SU-DHL-6 (cell line): ENCODE measurements around the gene PRX.

Source experiments
- CTCF ChIP-seq: fragments of 200-600 bp; sonication (generic); IDR thresholded peaks from one replicate; pipeline ENCODE4 v1.5.1; 2017; ENCODE audit warnings: antibody characterized with exemption, mild to moderate bottlenecking, low read length, moderate library complexity; ENCODE audit not compliant: insufficient read depth, poor library complexity, severe bottlenecking
- EZH2phosphoT487 ChIP-seq: fragments of 200-600 bp; sonication (generic), shearing (Covaris generic); conservative IDR thresholded peaks from 2 replicates; pipeline ENCODE4 v1.6.1; 2018; ENCODE audit warnings: mild to moderate bottlenecking, antibody characterized with exemption, low read length, moderate library complexity, mixed read lengths

DNA sequence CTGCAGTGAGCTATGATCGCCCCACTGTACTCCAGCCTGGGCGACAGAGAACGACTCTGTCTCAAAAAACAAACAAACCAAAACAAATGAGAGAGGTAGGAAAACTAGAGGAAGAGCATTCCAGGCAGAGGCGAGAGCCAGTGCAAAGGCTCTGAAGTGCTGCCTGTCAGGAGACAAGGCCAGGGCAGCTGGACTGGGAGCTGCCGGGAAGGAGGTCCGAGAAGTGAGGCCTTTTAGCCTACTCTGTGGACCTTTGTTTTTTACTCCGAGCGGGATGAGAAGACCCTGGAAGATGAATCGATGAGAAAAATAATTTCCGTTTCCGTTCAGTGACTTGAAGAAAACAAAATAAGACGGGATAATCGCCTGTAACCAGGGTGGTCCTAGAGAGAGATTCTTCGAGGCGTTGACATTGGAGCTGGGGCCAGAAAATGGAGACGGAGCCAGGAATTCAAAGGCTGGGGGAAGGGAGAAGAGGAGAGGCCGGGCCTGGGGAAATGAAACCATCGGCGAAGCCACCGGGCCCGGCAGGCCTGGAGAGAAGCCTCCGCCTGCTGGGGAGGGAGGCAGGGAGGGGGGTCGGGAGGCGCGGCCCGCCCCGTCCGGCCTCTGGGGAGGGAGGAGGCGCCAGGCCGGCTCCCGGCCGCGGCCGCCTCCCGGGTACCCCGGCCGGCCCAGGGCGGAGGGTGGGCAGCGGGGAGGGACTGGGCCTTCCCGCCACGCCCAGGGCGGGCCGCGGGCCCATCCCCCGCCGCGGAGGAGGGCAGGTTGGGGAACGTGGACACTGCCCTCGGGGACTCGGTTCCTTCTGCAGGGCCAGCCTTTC, 20.4 kb upstream of the PRX start:
- no peak for TF ChIP-seq CTCF
- TF ChIP-seq EZH2phosphoT487: no peak
